ENCODE results near the gene CCDC141. TPM values are rescaled to one million over a fixed set of nuclear protein-coding genes. Genes with fewer than 3 reads are reported as not detected.

The CCDC141 gene
- total and polyA plus RNA-seq, 12 donors, result 0.34 to 42.1 (median 1.4) TPM

- Histone ChIP-seq H3K27me3 (no peaks in the 10 kb centered on the region), H3K27ac (no peak overlapping the region), H3K9me3 (replicated peaks in 1 of 3) (no peaks in the 10 kb centered on the region), H3K36me3 (replicated peaks in 1 of 2) (no peaks in the 10 kb centered on the region), H3K4me3 (no peak overlapping the region), H3K4me1 (replicated peaks in 1 of 2) (peaks cover 0 to 6% of the 10 kb centered on the region in 2 donors)
- DNase-seq, result no peak
- 89 to 96% (median 95%) methylated on average over 4 to 7 of the region's 7 CpGs for WGBS, 4 donors
- TF ChIP-seq POLR2A (IDR thresholded peaks at IDR 0.05), result no peak
- no peak for TF ChIP-seq CTCF (IDR thresholded peaks at IDR 0.05)
- intact Hi-C loops (cut with DNase I), result no loop called here
Measured at GRCh38 chr2:178824181-178824580, 225.8 kb downstream of the CCDC141 start.

- Histone ChIP-seq H3K36me3 (replicated peaks in 1 of 2) (no peaks in the 10 kb centered on the region), H3K27me3 (no peaks in the 10 kb centered on the region), H3K4me3 (no peak overlapping the region), H3K9me3 (replicated peaks in 1 of 3) (no peaks in the 10 kb centered on the region), H3K27ac (no peak overlapping the region), H3K4me1 (replicated peaks in 1 of 2) (peaks cover 0 to 6% of the 10 kb centered on the region in 2 donors)
- no peak for TF ChIP-seq CTCF (IDR thresholded peaks at IDR 0.05)
- TF ChIP-seq POLR2A (IDR thresholded peaks at IDR 0.05), result no peak
- WGBS, 4 donors, result 28 to 44% (median 38%) methylated on average over 4 of the region's 4 CpGs
- no peak for DNase-seq
- intact Hi-C loops (cut with DNase I), result no loop called here
Measured at GRCh38 chr2:178819992-178820391, 229.9 kb downstream of the CCDC141 start.

GRCh38 chr2:178819147-178819875, 230.6 kb downstream of the CCDC141 start:
- no peak for DNase-seq
- intact Hi-C loops (cut with DNase I), result no loop called here
- no peaks in the 10 kb centered on the region for H3K27me3 ChIP-seq
- H3K27ac ChIP-seq, result no peak overlapping the region
- no peak overlapping the region for H3K4me3 ChIP-seq
- no peaks in the 10 kb centered on the region for H3K9me3 ChIP-seq (replicated peaks in 1 of 3)
- no peaks in the 10 kb centered on the region for H3K36me3 ChIP-seq (replicated peaks in 1 of 2)
- TF ChIP-seq CTCF (IDR thresholded peaks at IDR 0.05) (no peak), POLR2A (IDR thresholded peaks at IDR 0.05) (no peak)
- 90 to 100% (median 97%) methylated on average over 1 of the region's 1 CpG for WGBS, 4 donors
- peaks cover 0 to 6% of the 10 kb centered on the region in 2 donors for H3K4me1 ChIP-seq (replicated peaks in 1 of 2)

DNA sequence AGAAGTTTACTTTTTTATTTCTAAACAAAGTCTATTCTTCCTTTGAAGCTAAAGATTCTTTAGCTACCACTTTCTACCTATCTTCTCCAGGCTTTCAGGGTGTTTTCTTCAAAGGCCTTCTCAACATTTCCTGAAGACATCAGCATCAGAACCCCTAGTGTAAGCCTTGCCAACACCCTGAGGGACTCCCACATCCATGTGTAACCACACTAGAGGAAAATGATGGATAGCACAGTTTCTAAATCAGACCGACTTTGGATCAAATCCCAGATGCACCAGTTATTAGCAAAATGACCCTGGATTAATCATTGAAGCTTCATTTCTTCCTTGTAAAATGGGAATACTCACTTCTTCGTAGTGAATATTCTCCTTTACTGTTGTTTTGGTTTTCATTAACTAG, 238.0 kb downstream of the CCDC141 start:
- no peak overlapping the region for H3K4me3 ChIP-seq
- no peaks in the 10 kb centered on the region for H3K9me3 ChIP-seq (replicated peaks in 1 of 3)
- TF ChIP-seq POLR2A (IDR thresholded peaks at IDR 0.05), result no peak
- no peak for TF ChIP-seq CTCF (IDR thresholded peaks at IDR 0.05)
- no peaks in the 10 kb centered on the region for H3K36me3 ChIP-seq (replicated peaks in 1 of 2)
- no peak overlapping the region for H3K27ac ChIP-seq
- no peaks in the 10 kb centered on the region for H3K4me1 ChIP-seq (replicated peaks in 1 of 2)
- intact Hi-C loops (cut with DNase I), result no loop called here
- no peak for DNase-seq
- H3K27me3 ChIP-seq, result no peaks in the 10 kb centered on the region
- WGBS, 4 donors, result 50 to 63% (median 54%) methylated on average over 2 of the region's 2 CpGs
